IPS-NIHi11 (cell line): ENCODE measurements around the gene MAN2B2.
"Not testable (repeated sequence)": the region's sequence is repeated elsewhere in the genome, so short reads cannot be mapped to it uniquely, and the experiment has no call there.

Experiments
- DNase-seq: peaks from one replicate; pipeline ENCODE4 v3.0.0; 2012; ENCODE audit warnings: mixed read lengths, low spot score

MAN2B2 gene

DNA sequence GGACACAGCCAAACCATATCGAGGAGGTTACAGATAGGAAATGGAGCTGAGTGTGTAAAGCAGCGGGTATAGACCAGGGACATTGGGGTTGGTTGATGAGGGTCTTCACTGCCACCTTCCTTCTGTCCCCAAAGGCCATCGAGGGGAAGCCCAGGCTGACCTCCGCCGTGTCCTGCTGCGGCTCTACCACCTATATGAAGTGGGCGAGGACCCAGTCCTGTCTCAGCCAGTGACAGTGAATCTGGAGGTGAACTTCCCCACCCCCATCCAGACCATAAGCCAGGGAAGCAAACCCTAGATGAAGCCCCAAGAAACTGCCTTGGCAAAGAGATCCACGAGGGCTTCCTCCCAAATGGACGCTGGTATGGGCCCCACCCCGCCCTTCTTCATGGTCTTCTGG, 42.3 kb downstream of the MAN2B2 start:
- no peak for DNase-seq

DNA sequence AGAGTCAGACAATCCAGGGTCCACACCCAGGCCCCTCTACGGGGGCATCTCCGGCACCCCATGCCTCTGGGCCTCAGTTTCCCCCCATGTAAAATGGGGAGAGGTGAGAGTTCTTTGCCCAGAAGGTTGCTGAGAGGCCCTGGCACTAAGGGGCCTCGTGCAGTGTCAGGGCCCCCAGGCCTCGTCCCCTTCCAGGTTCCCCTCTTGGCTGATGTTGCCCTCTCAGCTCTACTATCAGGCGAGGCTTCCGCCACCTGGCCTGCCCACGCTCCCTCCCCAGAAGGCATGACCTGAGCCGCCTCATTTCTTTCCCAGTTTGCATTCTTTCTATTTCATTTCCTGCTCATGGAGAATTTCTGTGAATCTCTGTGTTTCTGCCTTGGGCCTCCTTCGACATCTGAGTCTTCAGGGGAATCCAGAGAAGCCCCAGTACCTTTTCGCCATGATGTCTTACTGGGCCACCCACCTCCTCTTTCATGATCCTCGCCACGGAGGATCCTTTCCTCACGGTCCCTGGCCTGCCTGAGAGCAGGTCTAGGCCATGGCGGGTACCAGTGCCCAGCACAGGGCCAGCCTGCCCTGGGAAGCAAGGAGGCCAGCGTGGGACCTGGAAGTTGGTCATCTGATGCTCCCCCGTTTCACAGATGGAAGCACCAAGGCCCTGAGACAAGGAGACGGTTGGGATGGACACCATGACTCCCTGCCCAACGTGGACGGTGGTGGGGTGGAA, 43.6 kb downstream of the MAN2B2 start:
- DNase-seq = no peak

GRCh38 chr4:6619116-6619465, 44.1 kb downstream of the MAN2B2 start:
- no peak for DNase-seq

DNA sequence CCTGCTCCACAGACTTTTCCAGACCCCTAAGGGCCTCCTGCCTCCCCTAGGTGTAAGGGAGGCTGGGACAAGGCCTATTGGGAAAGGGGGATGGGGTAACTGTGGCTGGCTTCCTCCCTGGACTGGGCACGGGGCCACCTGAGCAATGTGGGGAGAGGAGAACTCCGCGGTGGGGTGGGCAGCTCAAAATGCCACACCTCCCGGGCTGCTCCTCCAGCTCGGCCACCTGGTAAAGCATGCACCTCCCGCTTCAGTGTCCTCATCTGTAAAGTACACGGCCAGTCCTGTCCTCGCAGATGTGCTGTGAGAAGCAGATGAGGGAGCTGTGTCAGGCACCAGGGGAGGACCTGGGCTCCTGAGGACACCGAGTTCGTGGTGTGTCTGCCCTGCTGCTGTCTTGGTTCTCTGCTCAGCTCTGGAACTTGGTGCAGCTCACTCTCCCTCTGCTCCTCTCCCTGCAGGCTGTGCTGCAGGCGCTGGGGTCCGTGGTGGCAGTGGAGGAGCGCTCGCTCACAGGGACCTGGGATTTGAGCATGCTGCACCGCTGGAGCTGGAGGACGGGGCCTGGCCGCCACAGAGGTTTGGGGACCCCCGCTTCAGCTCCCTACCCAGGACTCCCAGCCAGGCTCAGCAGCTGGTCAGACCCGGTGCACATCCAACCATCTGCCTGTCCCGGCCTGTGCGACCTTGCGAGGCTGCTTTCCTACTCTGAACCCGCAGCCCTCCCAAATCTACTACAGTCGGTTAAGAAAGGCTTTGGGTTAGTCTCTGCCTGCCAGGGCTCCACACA, 44.7 kb downstream of the MAN2B2 start:
- no peak for DNase-seq

GRCh38 chr4:6620296-6620695, 45.3 kb downstream of the MAN2B2 start:
- DNase-seq = no peak

DNA sequence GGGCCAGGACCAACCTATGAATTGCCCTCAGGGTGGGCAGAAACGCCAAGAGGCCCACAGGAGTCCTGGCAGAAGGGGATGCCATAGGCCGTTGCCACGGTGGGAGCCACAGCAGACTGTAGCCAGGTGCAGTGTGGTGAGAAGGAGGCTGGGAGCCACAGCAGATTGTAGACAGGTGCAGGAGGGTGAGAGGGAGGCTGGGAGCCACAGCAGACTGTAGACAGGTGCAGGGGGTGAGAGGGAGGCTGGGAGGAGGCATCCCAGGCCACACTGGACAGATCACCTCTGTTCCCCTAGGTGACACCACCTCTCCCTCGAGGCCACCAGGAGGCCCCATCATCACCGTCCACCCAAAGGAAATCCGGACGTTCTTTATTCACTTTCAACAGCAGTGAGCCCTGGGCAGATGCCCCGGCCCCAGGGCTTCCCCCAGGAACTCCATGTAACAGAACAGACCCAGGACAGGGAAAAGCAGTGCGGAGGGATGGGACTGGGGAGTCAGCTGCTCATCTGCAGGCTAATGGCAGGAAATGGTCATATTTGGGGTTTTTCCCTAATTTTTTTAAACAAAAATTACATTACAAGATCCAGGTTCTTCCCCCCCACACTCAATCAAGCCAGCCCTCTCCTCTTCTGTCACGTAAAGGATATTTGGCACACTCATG, 46.0 kb downstream of the MAN2B2 start:
- DNase-seq = no peak

DNA sequence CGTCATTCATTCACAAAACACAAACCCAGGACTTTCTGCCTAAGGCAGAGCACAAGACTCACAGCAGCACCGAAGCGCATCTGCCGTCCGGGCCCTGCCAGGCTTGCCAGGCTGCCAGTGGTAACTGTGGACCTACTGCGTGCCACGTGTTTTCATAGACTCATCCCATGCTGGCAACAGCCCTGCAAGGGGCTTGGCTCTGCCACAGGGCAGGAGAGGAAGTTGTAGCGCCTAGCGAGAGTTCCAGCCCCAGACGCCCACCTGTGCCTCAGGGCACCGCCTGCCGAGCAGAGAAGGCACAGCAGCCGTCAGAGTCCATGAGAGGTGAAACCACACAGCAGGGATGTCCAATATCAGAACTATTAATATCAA, 46.6 kb downstream of the MAN2B2 start:
- DNase-seq = no peak

GRCh38 chr4:6622744-6623143, 47.8 kb downstream of the MAN2B2 start:
- DNase-seq = no peak

GRCh38 chr4:6625256-6625655, 50.3 kb downstream of the MAN2B2 start:
- DNase-seq = no peak

DNA sequence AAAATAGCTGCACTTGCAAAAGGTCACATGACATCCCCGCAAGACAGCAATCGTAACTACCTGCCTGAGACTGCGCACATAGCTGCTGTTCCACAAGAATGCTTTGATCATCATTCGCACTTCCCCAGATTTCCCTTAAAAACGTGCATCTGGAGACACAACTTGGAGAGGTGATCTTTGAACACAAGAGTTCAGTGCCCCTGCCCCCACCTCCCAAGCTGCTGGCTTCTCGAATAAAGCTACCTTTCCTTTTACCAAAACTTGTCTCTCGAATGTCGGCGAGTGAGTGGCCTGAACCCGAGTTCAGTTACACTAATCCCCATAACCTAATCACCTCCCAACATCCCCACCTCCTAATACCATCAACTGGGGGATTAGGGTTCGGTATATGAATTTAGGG, 51.1 kb downstream of the MAN2B2 start:
- DNase-seq = no peak

DNA sequence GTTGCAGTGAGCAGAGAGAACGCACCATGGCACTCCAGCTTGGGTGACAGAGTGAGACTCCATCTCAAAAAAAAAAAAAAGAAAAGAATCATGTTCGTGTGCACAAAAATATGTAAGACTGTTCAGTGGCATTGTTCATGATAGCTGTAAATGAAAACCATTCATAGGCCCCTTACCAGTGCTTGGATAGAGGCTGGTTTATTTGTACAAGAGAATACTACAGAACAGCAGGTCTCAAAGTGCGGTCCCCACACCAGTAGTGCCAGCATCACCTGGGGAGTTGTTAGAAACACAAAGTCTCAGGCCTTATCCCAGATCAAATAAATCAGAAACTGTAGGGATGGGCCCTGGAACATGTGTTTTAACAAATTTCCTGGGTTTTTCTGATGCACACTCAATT, 52.8 kb downstream of the MAN2B2 start:
- no peak for DNase-seq

- DNase-seq = not testable (repeated sequence)
These were observed 53.5 kb downstream of the MAN2B2 start for GRCh38 chr4:6628484-6628883.

- DNase-seq = no peak
These were observed 57.1 kb downstream of the MAN2B2 start for GRCh38 chr4:6632125-6632524.

DNA sequence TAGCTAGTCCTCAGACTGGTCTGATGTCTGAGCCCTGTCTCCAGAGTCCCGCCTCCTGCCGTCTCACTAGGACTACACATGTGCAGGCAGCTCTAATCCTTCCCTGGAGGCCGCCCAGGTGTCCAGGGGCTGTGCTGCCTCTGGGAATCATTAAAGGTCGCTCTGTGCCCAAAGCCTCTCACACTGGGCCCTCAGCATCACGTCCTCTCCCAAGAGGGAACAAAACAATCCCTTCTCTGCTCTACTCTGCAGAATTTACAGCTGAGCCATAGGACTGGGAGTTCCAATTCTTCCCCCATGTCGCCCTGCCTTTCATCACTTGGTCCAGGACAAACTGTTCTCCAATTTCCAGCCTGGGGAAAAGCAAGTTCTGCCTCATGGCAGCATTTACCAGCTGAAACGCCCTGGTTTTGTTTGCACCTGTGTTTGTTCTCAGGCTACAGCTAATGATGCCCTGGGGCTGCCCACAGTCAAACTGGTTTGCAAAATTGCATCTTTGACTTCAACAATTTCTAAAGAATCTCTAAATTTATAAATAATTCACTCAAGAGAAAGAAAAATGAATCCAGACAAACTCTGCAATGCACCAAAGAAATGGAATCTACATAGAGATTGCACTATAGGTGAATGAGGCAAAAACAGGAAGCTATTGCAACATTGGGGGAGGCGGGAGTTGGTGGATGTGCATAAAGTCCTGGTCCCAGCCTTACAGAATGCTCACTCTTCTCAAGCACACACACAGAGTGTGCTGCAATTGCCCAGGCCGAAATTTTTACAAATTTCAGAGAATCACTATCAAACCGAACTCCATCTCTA, 58.3 kb downstream of the MAN2B2 start:
- DNase-seq = no peak

DNA sequence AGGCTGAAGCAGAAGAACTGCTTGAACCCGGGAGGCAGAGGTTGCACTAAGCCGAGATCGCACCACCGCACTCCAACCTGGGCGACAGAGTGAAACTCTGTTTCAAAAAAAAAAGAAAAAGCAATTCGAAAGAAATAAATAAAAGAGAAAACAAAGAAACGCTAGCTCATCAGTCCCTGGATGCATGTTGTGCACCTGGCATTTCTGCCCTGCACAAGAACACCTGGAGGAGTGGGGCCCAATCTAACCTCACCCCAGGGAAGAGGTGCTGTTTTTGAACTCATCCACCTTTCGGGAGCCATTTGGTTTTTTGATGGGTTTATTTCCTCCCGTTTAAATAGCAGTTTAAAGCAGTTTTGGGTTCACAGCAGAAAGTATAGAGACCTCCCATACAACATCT, 59.8 kb downstream of the MAN2B2 start:
- DNase-seq = no peak

- DNase-seq = no peak
These were observed 64.2 kb downstream of the MAN2B2 start for GRCh38 chr4:6639137-6639680.

- peak; percentile 97 for DNase-seq
These were observed 65.5 kb downstream of the MAN2B2 start, which contains the start of gene MRFAP1 for GRCh38 chr4:6640292-6641163. TSS of gene MRFAP1 (plus strand) at chr4:6640685. CDS start at chr4:6640863, 178 bp downstream.

GRCh38 chr4:6641164-6641970, 66.4 kb downstream of the MAN2B2 start:
- DNase-seq = peak; percentile 58

DNA sequence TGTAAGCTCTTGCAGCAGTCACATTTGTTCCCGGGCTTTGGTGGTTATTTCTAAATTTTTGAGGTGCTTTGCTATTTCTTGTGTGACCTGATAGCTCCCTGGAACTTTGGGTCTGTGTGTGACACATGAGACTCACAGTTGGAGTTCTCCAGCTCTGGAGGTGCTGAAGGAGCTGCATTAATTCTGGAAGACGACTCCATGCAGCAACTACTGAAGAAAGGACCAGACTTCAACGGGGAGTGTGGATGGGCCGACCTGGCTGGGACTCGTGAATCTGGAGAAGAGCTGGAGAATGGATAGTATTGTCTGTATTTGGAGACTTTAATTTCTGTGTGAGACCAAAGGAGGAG, 67.0 kb downstream of the MAN2B2 start:
- no peak for DNase-seq
